ENCODE measurements around the gene IFNL3. TPM values are rescaled to one million over a fixed set of nuclear protein-coding genes. Genes with fewer than 3 reads are reported as not detected.
"Not testable (repeated sequence)": the region's sequence is repeated elsewhere in the genome, so short reads cannot be mapped to it uniquely, and the experiment has no call there.

Gene IFNL3
- total and polyA plus RNA-seq, 8 donors: not detected

DNA sequence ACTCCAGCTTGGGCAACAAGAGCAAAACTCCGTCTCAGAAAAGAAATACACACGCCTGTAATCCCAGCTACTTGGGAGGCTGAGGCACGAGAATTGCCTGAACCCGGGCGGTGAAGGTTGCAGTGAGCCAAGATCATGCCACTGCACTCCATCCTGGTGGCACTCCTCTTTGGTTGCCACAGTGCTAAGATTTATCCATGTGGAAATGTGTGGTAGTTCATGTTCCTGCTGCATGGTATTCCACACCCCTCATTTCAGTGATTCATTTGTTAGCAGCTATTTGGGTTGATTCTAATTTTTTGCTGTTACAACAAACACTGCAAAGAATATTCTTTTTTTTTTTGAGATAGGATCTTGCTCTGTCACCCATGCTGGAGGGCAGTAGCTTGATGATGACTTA is 12.1 kb downstream of the IFNL3 start:
- intact Hi-C loops (cut with DNase I): no loop called here
- peaks cover 0 to 3% of the 10 kb centered on the region in 2 donors for H3K4me1 ChIP-seq
- DNase-seq: no peak
- ATAC-seq: no peak
- peaks cover 0 to 18% of the 10 kb centered on the region in 2 donors for H3K27me3 ChIP-seq
- no peak overlapping the region for H3K27ac ChIP-seq
- H3K9me3 ChIP-seq: no peaks in the 10 kb centered on the region
- no peaks in the 10 kb centered on the region for H3K36me3 ChIP-seq
- H3K4me3 ChIP-seq: no peak overlapping the region
- TF ChIP-seq, protein P1, sequence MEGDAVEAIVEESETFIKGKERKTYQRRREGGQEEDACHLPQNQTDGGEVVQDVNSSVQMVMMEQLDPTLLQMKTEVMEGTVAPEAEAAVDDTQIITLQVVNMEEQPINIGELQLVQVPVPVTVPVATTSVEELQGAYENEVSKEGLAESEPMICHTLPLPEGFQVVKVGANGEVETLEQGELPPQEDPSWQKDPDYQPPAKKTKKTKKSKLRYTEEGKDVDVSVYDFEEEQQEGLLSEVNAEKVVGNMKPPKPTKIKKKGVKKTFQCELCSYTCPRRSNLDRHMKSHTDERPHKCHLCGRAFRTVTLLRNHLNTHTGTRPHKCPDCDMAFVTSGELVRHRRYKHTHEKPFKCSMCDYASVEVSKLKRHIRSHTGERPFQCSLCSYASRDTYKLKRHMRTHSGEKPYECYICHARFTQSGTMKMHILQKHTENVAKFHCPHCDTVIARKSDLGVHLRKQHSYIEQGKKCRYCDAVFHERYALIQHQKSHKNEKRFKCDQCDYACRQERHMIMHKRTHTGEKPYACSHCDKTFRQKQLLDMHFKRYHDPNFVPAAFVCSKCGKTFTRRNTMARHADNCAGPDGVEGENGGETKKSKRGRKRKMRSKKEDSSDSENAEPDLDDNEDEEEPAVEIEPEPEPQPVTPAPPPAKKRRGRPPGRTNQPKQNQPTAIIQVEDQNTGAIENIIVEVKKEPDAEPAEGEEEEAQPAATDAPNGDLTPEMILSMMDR (IDR thresholded peaks at IDR 0.05): no peak

DNA sequence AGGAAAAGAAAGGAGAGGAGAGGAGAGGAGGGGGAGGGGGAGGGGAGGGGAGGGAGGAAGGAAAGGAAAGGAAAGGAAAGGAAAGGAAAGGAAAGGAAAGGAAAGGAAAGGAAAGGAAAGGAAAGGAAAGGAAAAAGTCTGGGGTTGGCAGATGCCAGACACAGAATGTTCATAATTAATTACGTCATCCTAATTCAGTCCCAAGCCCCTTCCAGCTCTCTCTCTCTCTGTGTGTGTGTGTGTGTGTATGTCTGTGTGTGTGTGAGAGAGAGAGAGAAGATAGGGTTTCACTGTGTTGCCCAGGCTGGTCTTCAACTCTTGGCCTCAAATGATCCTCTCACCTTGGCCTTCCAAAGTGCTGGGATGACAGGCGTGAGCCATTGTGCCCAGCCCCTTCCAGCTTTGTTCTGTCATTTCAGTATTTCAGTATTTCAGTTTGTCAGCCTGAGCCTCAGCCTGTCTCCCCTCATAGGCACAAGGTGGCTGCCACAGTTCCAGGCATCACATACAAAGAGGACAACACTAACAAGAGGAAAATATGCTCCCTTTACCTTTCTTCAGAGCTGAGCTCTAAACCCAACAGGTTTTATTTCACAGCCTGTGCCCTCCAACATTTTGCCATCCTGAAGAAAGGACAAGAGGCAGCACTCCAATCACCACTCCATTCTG is 14.6 kb downstream of the IFNL3 start:
- Histone ChIP-seq H3K4me1 (no peaks in the 10 kb centered on the region), H3K4me3 (no peak overlapping the region), H3K36me3 (no peaks in the 10 kb centered on the region), H3K9me3 (no peaks in the 10 kb centered on the region), H3K27ac (no peak overlapping the region), H3K27me3 (peaks cover 0 to 19% of the 10 kb centered on the region in 2 donors)
- ATAC-seq (no peak), DNase-seq (no peak)
- intact Hi-C loops (cut with DNase I): no loop called here
- TF ChIP-seq, protein P1 (IDR thresholded peaks at IDR 0.05): no peak

DNA sequence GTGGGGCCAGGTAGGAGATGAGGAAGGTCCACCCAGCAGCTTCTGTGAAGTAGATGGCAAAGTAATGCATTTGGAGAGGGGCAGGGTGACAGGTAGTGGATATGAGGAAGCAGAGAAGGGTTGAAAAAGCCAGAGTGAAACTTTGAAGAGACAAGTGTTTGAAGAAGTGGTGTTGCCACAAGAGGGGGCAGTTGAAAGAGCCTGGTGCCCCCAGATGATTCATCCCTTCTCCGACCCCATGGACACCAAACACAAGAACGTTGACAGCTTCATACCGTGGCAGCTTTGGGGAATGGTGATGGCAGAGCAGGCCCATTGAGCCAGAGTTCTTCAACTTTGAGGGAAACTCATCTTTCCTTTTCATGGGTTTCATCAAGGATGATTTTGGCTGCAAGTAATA is 19.9 kb downstream of the IFNL3 start:
- DNase-seq (no peak), ATAC-seq (no peak)
- no peaks in the 10 kb centered on the region for H3K4me1 ChIP-seq
- no peaks in the 10 kb centered on the region for H3K36me3 ChIP-seq
- H3K9me3 ChIP-seq: no peaks in the 10 kb centered on the region
- H3K27ac ChIP-seq: no peak overlapping the region
- H3K27me3 ChIP-seq: peaks cover 0 to 39% of the 10 kb centered on the region in 2 donors
- no peak overlapping the region for H3K4me3 ChIP-seq
- TF ChIP-seq, protein P1 (IDR thresholded peaks at IDR 0.05): no peak
- intact Hi-C loops (cut with DNase I): no loop called here

DNA sequence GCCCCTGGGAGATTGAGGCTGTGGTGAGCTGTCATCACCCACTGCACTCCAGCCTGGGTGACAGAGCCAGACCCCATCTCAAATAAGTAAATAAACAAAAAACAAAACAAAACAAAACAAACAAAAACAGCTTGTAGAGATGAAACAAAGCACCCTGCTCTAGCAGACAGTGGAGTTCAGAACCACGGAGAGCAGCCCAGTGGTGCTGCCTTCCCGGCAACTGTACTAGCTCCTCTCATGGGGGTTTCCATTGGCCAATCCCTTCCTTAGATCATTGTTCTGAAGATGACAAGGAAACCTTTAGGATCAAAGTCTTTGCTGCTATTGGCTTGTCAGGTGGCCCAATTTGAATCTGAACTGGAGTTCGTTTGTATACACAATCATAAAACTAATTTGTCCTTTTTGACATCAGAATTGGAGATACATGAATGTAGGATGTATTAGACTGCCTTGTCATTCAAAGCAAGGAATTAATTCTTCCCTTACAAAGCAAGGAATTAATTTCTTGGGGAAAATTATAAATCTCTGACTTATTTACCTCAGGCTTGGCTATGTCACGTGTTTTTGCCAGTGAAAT is 21.0 kb downstream of the IFNL3 start:
- no peaks in the 10 kb centered on the region for H3K36me3 ChIP-seq
- intact Hi-C loops (cut with DNase I): no loop called here
- peak in 1 of 4 donors; percentile 23 for DNase-seq
- no peaks in the 10 kb centered on the region for H3K9me3 ChIP-seq
- H3K27ac ChIP-seq: no peak overlapping the region
- no peak for ATAC-seq
- TF ChIP-seq, protein P1 (IDR thresholded peaks at IDR 0.05): no peak
- no peak overlapping the region for H3K4me3 ChIP-seq
- H3K4me1 ChIP-seq: no peaks in the 10 kb centered on the region
- H3K27me3 ChIP-seq: peaks cover 0 to 43% of the 10 kb centered on the region in 2 donors

DNA sequence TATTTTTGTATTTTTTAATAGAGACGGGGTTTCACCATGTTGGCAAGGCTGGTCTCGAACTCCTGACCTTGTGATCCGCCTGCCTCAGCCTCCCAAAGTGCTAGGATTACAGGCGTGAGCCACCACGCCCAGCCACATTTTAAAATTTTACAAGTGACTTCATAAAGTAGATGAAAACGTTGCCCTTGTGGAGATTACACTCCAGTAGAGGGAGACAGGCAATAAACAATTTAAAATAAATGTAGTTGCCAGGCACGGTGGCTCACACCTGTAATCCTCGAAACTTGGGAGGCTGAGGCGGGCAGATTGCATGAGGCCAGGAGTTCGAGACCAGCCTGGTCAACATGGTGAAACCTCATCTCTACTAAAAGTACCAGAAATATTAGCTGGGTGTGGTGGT is 25.7 kb downstream of the IFNL3 start:
- H3K4me3 ChIP-seq; DNase-seq; H3K36me3 ChIP-seq; H3K4me1 ChIP-seq; ATAC-seq; intact Hi-C loops (cut with DNase I); H3K9me3 ChIP-seq; H3K27ac ChIP-seq: not testable (repeated sequence)
- peaks cover 0 to 24% of the 10 kb centered on the region in 2 donors for H3K27me3 ChIP-seq

All from left lung (tissue), 10 donors.